Osteoblast (primary cell): ENCODE measurements around the gene NDUFS5. TPM values are rescaled to one million over a fixed set of nuclear protein-coding genes. Genes with fewer than 3 reads are reported as not detected.

Experiments used
- DNase-seq: peaks from one replicate; pipeline ENCODE4 v3.0.0; 2011; ENCODE audit warnings: low spot score, mixed read lengths; ENCODE audit not compliant: insufficient read length; ENCODE audit errors: missing footprints
- H2AFZ ChIP-seq: 2 replicates; pipeline ENCODE4 v1.6.0; 2011; ENCODE audit warnings: mild to moderate bottlenecking, low read length
- H3K27ac ChIP-seq: 2 replicates; pipeline ENCODE4 v1.5.1; 2011; ENCODE audit warnings: mild to moderate bottlenecking, low read depth, low read length, moderate library complexity
- H3K27me3 ChIP-seq: 2 replicates; pipeline ENCODE4 v1.6.0; 2012; ENCODE audit warnings: mild to moderate bottlenecking, control low read depth, inconsistent platforms, low read length, moderate library complexity; ENCODE audit not compliant: insufficient read depth
- H3K36me3 ChIP-seq: 2 replicates; pipeline ENCODE4 v1.5.1; 2011; ENCODE audit warnings: mild to moderate bottlenecking, low read length, control low read depth, moderate library complexity; ENCODE audit not compliant: insufficient read depth
- H3K4me1 ChIP-seq: 2 replicates; pipeline ENCODE4 v1.5.1; 2011; ENCODE audit warnings: mild to moderate bottlenecking, low read length, control low read depth, moderate library complexity; ENCODE audit not compliant: insufficient read depth
- H3K4me2 ChIP-seq: 2 replicates; pipeline ENCODE4 v1.6.0; 2011; ENCODE audit warnings: mild to moderate bottlenecking, low read length; ENCODE audit not compliant: insufficient read depth
- H3K4me3 ChIP-seq: fragments of 200-600 bp; sonication (generic); 3 replicates; pipeline ENCODE4 v1.5.1; 2012; ENCODE audit warnings: mild to moderate bottlenecking, low read length, inconsistent platforms; ENCODE audit not compliant: insufficient read depth
- H3K79me2 ChIP-seq: 2 replicates; pipeline ENCODE4 v1.6.0; 2012; ENCODE audit warnings: mild to moderate bottlenecking, low read length, control low read depth, inconsistent platforms; ENCODE audit not compliant: insufficient read depth
- H3K9me3 ChIP-seq: 2 replicates; pipeline ENCODE4 v1.5.1; 2011; ENCODE audit warnings: low read depth, low read length, control low read depth
- H4K20me1 ChIP-seq: 2 replicates; pipeline ENCODE4 v1.6.0; 2012; ENCODE audit warnings: mild to moderate bottlenecking, low read length, control low read depth; ENCODE audit not compliant: insufficient read depth
- CTCF ChIP-seq: IDR thresholded peaks from 2 replicates; pipeline ENCODE4 v1.5.1; 2011; ENCODE audit warnings: mild to moderate bottlenecking, low read depth, low read length, moderate library complexity; ENCODE audit errors: extremely low read depth
- total RNA-seq: library from RNA; depleted of rRNA; stranded (reverse); fragments of >200 nt; gene quantifications from 2 replicates; pipeline ENCODE4 v1.2.3, GENCODE V29; 2012

NDUFS5 gene
- total RNA-seq, 1 donor: 240 TPM

GRCh38 chr1:39036678-39037077 is 10.5 kb downstream of the NDUFS5 start:
- H3K4me3 ChIP-seq: no peak overlapping the region
- H3K79me2 ChIP-seq: peaks cover 9% of the 10 kb centered on the region
- H3K36me3 ChIP-seq: peaks cover 47% of the 10 kb centered on the region
- H2AFZ ChIP-seq: no peak overlapping the region
- H3K9me3 ChIP-seq: no peaks in the 10 kb centered on the region
- H3K4me1 ChIP-seq: peaks cover 9% of the 10 kb centered on the region
- no peaks in the 10 kb centered on the region for H3K27me3 ChIP-seq
- no peak for DNase-seq
- H4K20me1 ChIP-seq: peaks cover 7% of the 10 kb centered on the region
- H3K27ac ChIP-seq: no peak overlapping the region
- H3K4me2 ChIP-seq: no peak overlapping the region
- TF ChIP-seq CTCF: no peak

GRCh38 chr1:39043513-39043912 is 17.4 kb downstream of the NDUFS5 start:
- no peak overlapping the region for H3K4me2 ChIP-seq
- no peak for TF ChIP-seq CTCF

GRCh38 chr1:39044762-39045161 is 18.6 kb downstream of the NDUFS5 start:
- H3K27ac ChIP-seq: no peak overlapping the region
- TF ChIP-seq CTCF: no peak
- H4K20me1 ChIP-seq: no peaks in the 10 kb centered on the region
- H3K79me2 ChIP-seq: no peaks in the 10 kb centered on the region
- no peaks in the 10 kb centered on the region for H3K27me3 ChIP-seq
- H3K4me3 ChIP-seq: no peak overlapping the region
- H3K4me1 ChIP-seq: peaks cover 15% of the 10 kb centered on the region
- H3K9me3 ChIP-seq: no peaks in the 10 kb centered on the region
- no peak overlapping the region for H2AFZ ChIP-seq
- H3K36me3 ChIP-seq: peaks cover 8% of the 10 kb centered on the region
- DNase-seq: no peak
- H3K4me2 ChIP-seq: no peak overlapping the region

More at GRCh38 chr1:39043513-39043912, 17.4 kb downstream of the NDUFS5 start:
- no peaks in the 10 kb centered on the region for H3K27me3 ChIP-seq
- no peaks in the 10 kb centered on the region for H3K9me3 ChIP-seq
- peaks cover 15% of the 10 kb centered on the region for H3K4me1 ChIP-seq
- H3K27ac ChIP-seq: no peak overlapping the region
- H4K20me1 ChIP-seq: no peaks in the 10 kb centered on the region
- DNase-seq: no peak
- no peak overlapping the region for H3K4me3 ChIP-seq
- H2AFZ ChIP-seq: no peak overlapping the region
- H3K79me2 ChIP-seq: no peaks in the 10 kb centered on the region
- peaks cover 9% of the 10 kb centered on the region for H3K36me3 ChIP-seq

GRCh38 chr1:39045231-39045630 is 19.1 kb downstream of the NDUFS5 start:
- no peak for DNase-seq
- peaks cover 15% of the 10 kb centered on the region for H3K4me1 ChIP-seq
- no peaks in the 10 kb centered on the region for H3K9me3 ChIP-seq
- H3K4me2 ChIP-seq: no peak overlapping the region
- no peaks in the 10 kb centered on the region for H4K20me1 ChIP-seq
- H3K27me3 ChIP-seq: no peaks in the 10 kb centered on the region
- no peak for TF ChIP-seq CTCF
- H3K36me3 ChIP-seq: peaks cover 8% of the 10 kb centered on the region
- H2AFZ ChIP-seq: no peak overlapping the region
- no peak overlapping the region for H3K27ac ChIP-seq
- no peaks in the 10 kb centered on the region for H3K79me2 ChIP-seq
- no peak overlapping the region for H3K4me3 ChIP-seq
